ENCODE data around the gene NDST1.

NDST1 gene

DNA sequence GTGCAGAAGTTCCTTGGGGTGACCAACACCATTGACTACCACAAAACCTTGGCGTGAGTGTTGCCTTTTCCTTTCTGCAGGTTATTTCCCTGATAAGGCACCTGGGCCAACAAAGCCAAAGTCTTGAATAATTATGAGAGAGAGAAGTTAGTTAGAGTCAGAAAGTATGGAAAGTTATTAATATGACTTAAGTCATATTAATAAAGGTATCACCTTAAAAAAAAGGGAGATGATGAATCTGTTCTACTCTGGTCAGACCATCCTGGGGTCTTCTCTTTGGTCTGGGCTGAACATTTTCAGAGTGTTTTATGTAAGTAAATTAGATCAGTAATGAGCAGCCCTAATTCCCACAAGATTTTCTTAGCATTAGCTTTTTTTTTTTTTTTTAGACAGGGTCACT, 41.8 kb downstream of the NDST1 start:
- DNase-seq, result no peak

GRCh38 chr5:150550286-150550685, 42.4 kb downstream of the NDST1 start:
- DNase-seq, result no peak

DNA sequence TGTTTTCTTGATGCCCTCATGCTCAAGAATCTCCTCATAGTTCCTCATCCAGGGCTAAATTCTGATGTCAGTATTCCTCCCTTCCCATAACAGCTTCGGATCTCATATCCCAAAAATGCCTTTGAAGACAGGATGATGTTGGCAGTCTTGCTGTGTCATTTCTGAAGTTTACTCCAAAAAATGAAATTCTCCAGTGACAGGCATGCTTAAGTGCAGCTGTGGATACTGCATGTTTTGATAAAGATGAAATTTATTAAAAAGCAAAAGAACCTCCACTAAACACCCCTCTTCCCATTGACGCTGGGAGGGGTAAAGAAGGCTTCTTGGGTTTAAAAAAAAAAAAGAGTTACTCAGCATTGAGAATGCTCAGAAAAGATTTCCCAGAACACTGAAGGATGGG, 43.1 kb downstream of the NDST1 start:
- no peak for DNase-seq

- no peak for DNase-seq
Observed at GRCh38 chr5:150553402-150553801, 45.5 kb downstream of the NDST1 start.

GRCh38 chr5:150553911-150554310, 46.0 kb downstream of the NDST1 start:
- DNase-seq, result no peak

DNA sequence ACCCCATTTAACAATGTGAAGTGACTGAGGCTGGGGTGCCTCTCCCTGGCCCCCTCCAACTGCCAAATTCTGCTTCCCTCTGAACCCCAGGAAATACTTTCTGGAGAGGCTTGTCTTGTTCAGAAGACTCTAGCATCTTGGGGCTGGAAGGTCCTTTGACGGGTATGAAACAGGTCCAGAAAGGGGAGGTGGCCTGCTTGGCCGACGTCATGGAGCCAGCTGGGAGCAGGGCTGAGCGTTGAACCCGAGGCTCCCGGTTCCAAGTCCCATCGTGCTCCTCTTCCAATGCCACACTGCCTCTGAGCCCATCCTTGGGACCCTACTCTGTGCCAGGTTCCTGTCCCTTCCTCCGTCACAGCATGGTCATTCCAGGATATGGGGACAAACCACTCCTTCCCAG, 46.9 kb downstream of the NDST1 start:
- DNase-seq, result no peak

DNA sequence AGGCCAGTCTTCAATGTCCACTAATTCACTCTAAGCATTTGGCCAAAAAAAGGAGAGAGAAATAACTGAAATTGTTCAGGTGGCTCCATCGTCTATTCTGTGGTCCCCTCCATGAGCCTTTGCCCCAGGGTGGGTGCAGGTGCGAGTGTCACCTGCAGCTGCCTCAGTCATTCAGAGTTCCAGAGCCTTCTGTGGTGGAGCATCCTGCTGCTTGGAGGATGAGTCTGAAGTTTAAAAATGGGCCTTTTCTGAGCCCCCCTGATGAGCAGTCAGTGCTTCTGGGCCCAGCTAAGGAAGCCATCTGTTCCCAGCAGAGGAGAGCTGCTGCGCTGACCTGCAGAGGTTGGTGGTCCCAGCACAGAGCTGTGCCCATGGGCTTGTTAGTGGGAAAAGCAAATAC, 48.2 kb downstream of the NDST1 start:
- DNase-seq, result no peak

DNA sequence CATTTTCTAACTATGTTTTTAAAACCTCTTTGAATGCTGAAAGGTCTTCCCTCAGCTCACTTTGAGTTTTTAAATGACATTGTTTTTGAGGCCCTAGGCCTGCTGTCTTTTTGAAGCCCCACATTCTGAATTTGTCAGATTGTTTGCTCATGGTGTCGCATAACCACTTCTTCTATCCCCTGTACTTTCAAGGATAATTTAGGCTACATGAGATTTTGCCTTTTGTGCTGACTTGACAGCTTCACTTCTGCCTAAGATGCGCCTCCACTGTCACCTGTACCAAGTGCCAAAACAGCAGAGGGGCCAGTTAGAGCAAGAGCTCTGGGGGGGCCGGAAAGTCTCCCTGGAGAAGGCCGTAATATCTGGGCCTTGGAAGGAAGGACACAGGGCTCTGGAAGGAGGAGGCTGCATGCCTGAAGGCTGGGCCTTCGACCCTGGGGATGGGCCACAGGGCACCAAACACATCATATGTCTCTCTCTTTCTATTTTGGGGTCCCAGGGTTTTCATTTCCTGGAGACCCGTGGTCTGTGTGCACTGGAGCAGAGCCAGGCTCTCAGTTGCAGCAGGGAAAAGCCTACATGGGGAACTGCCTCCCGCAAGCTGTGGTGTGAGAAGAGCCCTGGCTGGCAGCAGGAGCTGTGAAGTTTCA, 49.1 kb downstream of the NDST1 start:
- no peak for DNase-seq

- DNase-seq, result no peak
Observed at GRCh38 chr5:150557509-150557872, 49.6 kb downstream of the NDST1 start.

DNA sequence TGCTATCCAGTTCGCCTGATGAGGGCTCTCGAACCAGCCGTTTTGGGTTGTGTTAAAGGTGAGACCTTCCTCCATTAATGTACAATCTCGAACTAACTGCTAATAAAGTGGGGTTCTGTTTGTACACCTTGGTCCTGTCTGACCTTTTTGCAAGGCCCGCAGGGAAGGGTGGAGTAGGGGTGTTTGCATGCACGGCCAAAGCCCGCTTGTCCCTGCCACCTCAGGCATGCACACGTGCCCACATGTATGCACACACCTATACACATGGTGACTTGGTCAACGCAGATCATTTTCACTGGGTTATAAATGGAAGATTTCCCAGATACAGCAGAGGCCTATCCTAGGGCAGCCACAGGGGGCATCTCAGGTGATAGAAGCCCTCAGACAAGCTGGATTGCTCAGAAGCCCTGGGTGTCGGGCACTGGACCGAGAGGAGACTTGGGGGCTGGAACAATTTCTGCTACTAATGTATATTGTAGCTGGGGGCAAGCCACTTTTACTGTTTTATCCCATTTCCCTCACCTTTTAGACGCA, 50.2 kb downstream of the NDST1 start:
- DNase-seq, result no peak

DNA sequence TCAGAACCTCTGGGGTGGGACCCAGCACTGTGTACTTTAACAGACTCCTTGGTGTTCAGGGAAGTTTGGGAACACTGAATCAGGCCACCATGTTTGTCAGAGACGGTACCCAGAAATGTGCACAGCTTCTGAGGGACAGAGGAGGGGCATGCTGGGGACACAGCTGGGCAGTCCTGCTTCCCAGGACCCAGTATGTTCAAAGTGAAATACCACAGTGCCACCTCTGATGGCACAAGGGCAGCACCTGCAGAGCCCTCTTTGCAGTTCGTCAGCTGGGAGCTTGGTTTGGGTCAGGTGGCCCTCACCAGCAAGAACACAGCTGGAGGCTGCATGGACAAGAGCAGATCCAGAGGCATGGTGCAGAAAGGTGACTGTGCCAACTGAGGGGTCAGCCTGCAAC, 51.2 kb downstream of the NDST1 start:
- no peak for DNase-seq

GRCh38 chr5:150559701-150560100, 51.8 kb downstream of the NDST1 start:
- no peak for DNase-seq

DNA sequence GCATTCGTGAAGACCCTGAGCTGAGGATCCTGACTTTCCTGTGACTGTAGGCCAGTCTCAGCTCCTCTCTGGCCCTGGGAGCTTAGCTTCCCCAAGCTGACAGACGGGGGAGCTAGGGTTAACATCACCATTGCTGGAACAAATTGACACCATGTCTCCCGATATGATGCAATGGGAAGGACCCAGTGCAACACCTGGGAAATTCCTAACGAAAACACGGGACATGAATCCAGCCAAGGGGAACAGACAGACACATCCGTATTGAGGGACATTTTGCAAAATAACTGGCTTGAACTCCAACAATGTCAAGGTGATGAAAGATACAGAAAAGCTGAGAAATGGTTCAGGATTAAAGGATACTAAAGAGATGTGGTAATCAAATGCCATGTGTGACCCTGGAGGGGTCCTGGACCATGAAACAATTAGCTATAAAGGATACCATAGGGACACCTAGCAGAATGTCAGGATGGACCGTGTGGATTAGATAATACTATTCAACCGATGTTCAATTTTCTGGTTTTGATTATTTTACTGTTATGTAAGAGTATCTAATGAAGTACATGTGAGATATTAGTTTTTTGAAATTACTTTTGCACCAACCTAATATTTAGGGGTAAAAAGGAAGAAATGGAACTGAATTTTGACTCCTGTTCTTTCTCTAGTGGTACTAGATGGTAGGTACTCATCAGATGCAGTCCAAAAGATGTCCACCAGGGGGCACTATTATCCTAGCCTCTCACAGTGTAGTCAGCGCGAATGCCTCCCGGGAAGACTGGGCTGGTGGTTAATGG, 52.7 kb downstream of the NDST1 start:
- peak; percentile 80 for DNase-seq

DNA sequence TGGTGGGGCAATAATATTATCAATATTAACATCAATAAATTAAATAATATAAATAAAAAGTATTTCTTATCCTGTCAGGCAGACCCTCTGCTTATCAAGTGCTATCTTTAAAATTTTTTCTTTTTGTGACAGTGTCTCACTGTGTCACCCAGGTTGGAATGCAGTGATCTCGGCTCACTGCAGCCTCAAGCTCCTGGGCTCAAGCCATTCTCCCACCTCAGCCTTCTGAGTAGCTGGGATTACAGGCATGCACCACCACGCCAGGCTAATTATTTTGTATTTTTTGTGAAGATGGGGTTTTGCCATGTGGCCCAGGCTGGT, 53.2 kb downstream of the NDST1 start:
- DNase-seq, result no peak

- DNase-seq, result no peak
Observed at GRCh38 chr5:150561571-150562275, 53.8 kb downstream of the NDST1 start.

DNA sequence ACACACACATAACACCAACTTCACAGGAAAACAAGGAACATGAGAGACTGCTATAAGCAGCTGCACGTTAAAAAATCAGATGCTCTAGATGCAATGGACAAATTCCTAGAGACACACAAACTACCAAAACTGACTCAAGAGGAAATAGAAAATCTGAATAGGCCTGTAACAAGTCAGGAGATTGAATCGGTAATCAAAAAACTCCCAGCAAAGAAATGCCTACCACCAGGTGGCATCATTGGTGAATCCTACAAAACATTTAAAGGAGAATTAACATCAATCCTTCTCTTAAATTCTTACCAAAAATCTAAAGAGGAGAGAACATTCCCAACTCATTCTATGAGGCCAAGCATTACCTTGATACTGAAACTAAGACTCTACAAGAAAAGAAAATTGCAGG, 54.9 kb downstream of the NDST1 start:
- DNase-seq, result peak; percentile 21

DNA sequence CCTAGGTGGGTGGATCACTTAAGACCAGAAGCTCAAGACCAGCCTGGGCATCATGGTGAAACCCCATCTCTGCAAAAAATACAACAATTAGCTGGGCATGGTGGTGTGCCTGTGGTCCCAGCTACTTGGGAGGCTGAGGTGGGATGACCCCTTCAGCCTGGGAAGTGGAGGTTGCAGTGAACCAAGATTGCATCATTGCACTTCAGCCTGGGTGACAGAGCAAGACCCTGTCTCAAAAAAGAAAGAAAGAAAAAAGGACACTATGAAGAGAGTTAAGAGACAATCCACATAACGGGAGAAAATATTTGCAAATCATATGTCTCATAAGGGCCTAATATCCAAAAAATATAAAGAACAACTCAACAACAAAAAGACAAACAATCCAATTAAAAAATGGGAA, 57.9 kb downstream of the NDST1 start:
- no peak for DNase-seq

DNA sequence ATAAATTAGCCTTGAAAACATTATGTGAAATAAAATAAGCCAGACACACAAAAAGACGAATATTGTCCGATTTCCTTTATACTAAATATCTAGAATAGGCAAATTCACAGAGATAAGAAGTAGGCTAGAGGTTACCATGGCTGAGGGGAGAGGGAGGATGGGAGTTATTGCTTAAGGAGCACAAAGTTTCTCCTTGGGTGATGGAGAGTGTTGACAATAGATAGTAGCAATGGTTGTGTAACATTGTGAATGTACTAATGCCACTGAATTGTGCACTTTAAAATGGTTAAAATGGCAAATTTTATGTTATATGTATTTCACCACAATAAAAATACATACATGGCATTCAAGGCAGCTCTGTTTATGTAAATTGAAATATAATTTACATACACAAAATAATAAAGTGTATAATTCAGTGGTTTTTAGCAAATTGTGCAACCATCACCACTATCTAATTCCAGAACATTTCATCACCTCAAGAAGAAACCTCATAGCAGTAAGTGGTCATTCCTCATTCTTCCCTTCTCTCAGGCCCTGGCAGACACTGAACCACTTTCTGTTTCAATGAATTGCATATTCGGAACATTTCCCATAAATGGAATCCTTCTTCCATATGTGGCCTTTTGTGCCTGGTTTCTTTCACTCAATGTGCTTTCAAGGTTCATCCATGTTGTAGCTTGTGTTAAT, 59.2 kb downstream of the NDST1 start:
- no peak for DNase-seq

DNA sequence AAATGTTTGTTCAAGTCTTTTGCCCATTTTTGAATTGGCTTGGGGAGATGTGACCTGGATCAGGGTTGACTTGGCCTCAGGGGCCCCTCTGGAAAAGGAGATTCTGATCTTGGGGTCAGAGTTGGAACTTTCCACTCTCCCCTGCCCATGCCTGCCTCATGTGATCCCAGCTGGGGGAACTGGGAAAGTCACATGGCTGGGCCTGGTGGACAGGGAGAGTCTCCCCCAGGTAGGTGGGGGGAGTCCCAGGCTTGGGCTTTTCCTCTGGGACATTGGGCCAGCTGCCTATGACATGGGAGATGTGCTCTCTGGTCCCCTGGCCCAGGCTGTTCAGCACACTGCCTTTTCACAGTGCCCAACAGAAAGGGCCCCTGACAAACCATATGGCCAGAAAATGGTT, 60.7 kb downstream of the NDST1 start:
- no peak for DNase-seq

DNA sequence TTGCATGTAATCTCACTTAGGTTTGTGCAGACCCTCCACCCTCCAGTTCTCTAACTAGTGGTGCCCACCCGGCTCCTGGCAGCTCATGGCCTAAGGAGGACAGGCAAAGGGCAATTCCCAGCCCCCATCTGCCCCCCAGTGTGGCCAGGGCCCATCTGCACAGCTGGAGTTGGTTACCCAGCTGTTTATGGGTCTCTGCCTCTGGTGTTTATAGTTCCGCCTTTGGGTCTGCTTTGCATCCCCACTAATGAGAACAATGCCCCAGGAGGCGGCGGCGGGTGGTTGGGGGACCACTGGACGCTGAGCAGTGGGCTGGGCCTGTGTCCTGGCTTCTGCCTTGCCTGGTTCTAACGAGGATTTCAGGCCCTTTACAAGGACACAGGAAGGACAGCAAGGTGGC, 62.4 kb downstream of the NDST1 start:
- DNase-seq, result no peak

- DNase-seq, result no peak
Observed at GRCh38 chr5:150571836-150572235, 63.9 kb downstream of the NDST1 start.

- no peak for DNase-seq
Observed at GRCh38 chr5:150573216-150573615, 65.3 kb downstream of the NDST1 start.

Data from COR-L47 (cell line).